ENCODE data around the gene TNNI3.

DNA sequence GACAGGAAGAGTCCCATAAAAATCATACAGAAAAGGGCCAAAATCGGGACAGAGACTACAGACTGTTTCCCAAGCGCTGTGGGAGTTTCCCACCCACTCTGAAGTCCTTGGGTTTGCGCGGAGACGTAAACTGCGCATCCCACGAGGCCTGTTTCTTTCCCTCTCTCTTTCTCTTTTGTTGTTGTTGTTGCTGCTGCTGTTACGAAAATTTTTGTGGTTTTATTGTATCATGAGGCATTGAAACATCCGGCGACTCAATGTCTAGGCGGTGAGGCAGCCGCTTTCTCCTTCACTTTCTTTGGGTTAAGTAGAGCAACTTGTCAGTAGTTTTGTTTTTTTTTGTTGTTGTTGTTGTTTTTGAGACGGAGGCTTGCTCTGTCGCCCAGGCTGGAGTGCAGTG is 38.5 kb downstream of the TNNI3 start:
- TF ChIP-seq, protein P1, sequence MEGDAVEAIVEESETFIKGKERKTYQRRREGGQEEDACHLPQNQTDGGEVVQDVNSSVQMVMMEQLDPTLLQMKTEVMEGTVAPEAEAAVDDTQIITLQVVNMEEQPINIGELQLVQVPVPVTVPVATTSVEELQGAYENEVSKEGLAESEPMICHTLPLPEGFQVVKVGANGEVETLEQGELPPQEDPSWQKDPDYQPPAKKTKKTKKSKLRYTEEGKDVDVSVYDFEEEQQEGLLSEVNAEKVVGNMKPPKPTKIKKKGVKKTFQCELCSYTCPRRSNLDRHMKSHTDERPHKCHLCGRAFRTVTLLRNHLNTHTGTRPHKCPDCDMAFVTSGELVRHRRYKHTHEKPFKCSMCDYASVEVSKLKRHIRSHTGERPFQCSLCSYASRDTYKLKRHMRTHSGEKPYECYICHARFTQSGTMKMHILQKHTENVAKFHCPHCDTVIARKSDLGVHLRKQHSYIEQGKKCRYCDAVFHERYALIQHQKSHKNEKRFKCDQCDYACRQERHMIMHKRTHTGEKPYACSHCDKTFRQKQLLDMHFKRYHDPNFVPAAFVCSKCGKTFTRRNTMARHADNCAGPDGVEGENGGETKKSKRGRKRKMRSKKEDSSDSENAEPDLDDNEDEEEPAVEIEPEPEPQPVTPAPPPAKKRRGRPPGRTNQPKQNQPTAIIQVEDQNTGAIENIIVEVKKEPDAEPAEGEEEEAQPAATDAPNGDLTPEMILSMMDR (IDR thresholded peaks at IDR 0.05): no peak
- TF ChIP-seq EP300 (IDR thresholded peaks at IDR 0.05) (no peak), POLR2A (IDR thresholded peaks at IDR 0.05) (no peak)

Measured in ovary (tissue), 3 donors.